ENCODE results near the gene ARHGDIG.

ARHGDIG gene

DNA sequence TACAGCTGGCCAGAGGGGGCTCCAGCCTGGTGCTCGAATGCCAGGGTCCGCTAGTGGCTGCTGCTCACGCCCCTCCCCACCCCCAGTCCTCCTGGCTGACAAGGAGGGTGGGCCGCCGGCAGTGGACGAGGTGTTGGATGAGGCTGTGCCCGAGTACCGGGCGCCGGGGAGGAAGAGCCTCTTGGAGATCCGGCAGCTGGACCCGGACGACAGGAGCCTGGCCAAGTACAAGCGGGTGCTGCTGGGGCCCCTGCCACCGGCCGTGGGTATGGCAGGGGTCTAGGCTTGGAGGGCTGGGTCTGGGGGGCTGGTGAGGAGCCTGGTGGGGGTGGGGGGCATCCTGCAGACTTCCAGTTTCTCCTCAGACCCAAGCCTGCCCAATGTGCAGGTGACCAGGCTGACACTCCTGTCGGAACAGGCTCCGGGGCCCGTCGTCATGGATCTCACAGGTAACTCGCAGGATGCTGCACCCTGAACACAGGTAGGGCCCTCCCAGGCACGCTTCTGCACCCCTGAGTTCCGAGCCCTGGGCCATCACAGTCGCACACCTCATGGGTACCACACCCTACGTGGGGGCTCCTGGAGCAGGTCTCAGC, 1.4 kb downstream of the ARHGDIG start:
- DNase-seq, result no peak

DNA sequence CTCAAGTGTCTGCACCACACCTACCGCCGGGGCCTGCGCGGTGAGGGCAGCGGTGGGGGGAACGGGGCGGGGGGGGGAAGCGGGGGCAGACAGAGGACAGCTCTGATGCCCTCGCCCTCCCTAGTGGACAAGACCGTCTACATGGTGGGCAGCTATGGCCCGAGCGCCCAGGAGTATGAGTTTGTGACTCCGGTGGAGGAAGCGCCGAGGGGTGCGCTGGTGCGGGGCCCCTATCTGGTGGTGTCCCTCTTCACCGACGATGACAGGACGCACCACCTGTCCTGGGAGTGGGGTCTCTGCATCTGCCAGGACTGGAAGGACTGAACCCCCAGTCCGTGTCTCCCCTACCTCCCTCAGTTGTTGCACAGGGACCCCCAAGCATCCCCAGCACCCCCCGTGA, 2.1 kb downstream of the ARHGDIG start:
- no peak for DNase-seq

DNA sequence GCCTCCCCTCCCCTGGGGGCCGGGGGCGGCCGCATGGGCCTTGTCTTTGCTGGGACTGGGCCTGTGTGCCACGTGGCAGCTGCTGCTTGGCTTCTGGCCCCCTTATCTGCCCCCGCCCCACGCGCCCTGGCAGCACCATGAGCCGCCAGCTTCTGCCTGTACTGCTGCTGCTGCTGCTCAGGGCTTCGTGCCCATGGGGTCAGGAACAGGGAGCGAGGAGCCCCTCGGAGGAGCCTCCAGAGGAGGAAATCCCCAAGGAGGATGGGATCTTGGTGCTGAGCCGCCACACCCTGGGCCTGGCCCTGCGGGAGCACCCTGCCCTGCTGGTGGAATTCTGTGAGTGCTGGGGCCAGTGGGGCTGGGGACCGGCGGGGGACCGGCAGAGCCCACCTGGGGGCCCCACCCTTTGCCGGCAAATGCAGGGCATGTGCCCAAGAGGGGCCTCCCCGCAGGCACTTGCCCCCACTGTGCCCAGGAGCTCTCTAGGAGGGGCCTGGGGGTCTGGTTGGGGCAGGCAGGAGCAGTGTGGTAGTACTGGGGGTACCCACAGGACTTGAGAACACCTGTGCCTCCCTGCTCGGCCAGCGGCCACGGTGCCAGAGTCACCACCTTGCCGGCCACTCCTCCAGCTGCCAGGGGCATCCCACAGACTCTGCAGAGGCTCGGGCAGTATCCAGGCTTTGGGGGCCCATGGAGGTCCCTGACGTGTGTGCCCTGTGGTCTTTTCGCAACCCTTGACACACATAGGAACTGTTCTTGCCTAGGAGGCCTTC, 2.8 kb downstream of the ARHGDIG start, which contains the start of gene PDIA2:
PDIA2 (plus strand) TSS at position 132 of the 773 bp plus-strand sequence; CDS start at position 138, 6 bp downstream.
- no peak for DNase-seq

DNA sequence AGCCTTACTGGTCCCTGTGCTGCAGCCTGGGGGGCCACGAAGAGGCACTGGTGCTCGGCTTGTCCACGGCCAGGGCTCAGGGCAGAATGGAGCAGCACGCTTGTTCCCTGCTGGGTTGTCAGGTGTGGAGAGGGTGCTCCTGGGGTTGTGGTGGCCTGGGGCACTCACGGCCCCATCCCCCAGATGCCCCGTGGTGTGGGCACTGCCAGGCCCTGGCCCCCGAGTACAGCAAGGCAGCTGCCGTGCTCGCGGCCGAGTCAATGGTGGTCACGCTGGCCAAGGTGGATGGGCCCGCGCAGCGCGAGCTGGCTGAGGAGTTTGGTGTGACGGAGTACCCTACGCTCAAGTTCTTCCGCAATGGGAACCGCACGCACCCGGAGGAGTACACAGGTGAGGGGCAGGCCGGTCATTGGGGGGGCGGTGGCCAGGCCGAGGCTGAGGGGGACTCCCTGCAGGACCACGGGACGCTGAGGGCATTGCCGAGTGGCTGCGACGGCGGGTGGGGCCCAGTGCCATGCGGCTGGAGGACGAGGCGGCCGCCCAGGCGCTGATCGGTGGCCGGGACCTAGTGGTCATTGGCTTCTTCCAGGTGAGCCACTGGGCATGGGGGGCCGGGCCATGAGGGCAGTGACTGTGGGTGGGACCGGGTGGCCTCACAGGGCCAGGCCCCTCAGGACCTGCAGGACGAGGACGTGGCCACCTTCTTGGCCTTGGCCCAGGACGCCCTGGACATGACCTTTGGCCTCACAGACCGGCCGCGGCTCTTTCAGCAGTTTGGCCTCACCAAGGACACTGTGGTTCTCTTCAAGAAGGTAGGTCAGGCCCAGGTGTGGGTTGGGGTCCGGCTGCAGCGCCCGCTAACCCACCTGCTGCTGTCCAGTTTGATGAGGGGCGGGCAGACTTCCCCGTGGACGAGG, 4.1 kb downstream of the ARHGDIG start:
- no peak for DNase-seq

DNA sequence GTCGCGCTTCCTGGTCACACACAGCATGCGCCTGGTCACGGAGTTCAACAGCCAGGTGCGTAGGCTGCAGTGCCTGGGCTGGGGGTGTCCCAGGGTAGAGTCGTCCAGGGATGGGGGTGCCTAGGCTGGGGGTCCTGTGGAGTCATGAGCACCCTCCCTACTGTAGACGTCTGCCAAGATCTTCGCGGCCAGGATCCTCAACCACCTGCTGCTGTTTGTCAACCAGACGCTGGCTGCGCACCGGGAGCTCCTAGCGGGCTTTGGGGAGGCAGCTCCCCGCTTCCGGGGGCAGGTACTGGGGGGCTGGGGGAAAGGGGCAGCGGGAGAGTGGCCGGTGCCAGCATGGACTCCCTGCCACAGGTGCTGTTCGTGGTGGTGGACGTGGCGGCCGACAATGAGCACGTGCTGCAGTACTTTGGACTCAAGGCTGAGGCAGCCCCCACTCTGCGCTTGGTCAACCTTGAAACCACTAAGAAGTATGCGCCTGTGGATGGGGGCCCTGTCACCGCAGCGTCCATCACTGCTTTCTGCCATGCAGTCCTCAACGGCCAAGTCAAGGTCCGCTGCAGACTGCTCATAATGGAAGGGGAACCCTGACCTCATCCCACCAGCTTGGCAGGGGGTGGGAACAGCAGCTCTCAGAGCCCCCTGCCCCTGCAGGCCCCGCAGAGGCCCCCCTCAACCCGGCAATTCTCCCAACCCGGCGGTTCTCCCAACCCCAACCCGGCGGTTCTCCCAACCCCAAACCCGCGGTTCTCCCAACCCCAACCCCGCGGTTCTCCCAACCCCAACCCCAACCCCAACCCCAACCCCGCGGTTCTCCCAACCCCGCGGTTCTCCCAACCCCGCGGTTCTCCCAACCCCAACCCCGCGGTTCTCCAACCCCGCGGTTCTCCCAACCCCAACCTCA, 5.0 kb downstream of the ARHGDIG start:
- DNase-seq, result no peak

DNA sequence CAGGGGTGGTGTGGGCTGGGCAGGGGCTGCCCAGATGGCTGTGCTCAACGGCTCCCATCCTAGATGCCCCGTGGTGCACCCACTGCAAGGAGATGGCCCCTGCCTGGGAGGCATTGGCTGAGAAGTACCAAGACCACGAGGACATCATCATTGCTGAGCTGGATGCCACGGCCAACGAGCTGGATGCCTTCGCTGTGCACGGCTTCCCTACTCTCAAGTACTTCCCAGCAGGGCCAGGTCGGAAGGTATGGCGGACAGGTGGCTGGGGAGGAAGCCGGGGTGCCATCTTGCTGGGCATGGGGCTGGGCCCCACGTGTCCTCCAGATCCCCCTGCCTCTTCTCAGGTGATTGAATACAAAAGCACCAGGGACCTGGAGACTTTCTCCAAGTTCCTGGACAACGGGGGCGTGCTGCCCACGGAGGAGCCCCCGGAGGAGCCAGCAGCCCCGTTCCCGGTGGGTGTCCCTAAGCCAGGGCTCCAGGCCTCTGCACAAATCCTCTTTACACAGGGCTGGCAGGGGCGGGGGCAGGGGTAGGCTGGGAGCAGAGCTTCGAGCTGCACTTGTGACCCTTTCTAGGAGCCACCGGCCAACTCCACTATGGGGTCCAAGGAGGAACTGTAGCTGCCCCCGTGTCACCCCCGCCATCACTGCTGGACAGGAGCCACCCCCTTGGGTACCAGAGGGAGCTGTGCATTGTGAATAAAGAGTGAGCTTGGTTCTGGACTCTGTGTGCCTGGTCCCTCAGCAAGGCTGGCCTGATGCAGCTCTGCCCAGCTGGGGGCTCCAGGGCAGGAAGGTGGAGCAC, 6.3 kb downstream of the ARHGDIG start:
- no peak for DNase-seq

DNA sequence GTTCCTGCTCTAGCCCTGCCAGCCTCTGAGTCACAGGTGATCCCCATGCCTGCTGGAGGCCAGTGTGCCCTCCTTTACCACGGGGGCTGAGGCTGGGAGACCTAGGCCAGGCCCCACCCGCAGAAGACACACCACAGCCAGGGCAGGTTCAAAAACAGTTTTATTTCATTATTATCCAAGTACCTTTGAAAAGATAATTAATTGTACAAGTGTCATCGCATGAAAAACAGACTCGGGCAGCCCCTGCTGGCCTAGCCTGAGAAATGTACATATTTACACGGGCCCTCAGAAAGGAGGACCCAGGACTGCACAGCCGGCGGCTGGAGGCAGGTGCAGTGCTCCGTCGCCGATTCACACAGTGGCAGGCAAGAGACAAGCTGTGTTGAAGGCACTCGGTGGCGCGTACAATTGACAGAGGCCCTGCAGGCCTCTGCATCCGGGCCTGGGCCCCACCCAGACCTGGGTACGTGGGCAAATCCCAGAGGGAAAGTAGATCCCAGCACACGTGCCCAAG, 7.0 kb downstream of the ARHGDIG start:
- no peak for DNase-seq

DNA sequence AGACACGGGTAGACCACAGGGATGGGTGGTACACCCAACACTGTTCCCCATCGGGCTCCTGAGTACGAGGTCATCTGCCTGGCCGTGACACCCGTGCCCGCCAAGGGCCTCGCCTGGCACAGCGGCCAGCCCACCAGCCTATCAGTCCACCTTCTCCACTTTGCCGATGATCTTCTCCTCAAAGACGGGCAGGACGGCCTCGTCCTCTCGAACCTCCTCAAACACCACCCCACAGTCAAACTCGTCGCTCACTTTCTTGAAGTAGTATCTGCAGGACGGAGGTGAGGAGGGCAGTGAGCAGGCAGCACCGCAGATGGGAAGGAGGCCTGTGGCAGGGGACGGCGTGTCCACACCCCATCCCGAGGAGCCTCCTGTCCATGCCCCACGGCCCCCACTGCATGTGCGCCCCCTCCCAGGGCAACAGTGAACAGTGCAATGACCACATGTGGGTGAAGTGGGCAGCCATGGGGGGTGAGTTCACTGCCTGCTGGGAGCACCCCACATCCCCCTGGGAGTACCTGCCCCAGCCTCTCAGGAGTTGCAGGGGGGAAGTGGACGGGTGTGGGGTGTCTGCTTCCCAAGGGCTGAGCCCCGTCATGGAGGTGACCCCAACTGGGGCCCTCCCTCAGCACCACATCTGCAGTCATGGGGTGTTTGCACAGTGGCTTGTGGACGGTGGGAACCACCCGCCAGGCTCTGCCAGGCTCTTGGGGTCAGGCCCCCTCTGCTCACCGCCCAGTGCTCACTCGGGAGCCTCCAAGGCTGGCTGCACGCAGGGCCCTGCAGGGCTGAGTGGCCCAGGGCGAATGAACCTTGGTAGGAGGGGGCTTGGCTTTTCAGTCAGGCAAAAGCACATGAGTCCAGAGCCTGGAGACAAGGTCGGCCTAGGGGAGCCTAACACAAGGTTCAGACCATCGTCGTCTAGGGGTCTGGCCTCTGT, 7.9 kb downstream of the ARHGDIG start:
- no peak for DNase-seq

DNA sequence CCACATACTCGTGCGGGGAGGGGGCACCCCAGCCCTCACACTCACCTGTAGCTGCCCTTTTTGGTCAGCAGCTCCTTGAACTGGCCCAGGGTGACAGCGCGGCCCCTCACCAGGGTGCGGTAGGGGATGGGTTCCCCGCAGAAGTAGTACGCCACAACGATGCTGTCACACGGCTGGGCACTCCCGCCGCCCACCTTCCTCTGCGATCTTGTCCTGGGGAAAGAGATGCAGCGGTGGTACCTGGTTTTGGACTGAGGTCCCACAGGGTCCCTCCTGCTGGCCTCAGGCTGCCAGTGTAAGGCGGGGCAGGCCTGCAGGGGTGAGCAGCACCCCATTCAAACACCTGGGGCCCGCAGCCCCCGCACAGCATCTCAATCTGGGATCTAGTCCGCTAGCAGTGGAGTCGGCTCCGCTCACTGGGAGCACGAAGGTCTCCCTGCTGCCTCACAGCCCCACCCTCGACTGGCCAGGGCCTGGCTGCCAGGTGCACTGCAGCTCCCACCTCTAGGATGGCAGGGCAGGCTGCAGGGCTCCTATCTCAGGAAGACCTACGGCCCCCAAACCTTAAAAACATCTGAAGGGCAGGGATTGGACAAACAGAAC, 9.1 kb downstream of the ARHGDIG start:
- no peak for DNase-seq

DNA sequence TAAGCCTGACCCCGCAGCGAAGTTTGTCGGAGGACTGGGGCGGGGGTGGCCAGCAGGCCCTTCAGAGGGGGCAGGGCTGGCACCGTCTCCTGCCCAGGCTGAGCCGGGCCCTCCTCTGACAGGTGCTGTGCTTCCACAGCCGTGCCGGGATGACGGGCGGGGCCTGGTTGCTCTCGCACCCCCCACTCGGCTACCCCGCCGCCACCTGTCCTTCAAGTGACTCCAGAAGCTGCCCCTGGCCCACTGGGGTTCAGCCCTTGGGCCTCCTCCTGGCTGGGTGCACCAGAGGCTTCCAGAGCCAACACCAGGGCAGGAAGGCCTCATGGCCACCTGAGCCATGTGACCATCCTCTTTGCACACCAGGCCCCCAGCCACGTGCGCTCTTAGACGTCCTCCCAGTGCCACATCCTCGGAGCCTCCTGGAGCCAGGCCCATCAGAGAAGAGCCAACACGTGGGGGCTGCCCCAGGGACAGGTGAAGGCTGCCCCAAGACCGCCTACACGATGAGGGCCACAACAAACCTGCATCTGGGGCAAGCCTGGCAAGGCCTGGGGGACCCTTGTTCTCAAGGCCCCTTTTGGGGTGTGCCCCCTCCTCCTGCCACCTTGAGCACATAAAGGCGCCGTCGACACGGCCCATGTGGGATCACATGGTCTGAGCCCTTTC, 9.8 kb downstream of the ARHGDIG start:
- DNase-seq, result no peak

DNA sequence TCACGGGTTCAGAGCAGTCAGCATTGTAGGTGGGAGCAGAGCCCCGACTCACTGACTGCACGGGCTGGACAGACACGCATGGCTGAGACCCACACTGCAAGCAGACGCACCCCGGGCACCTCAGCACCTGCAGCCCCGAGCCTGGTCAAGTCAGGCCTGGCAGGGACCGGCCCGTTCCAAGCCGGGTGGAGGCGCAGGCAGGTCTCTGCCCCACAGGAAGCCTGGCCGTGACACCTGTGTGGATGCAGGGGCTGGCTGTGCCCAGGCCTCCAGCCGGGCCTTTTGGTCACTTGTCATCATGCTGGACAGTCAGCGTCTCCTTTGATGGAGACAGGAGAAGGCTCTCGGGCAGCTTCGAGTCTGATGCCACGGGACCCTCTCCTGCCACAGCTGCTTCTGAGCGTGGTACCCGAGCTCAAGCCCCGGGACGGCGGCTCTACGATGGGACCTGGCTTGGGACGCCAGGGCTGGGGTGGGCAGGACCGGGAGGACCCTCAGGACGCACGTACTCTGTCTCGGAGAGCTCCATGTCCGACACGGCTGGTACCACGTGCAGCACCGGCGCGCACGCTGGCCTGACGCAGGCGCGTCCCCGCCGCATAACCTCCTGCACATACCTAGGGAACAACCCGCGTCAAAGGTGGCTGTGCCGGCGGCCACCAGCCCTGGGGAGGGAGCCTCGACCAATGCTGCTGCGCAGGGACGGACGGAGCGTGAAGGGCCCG, 10.5 kb downstream of the ARHGDIG start:
- no peak for DNase-seq

DNA sequence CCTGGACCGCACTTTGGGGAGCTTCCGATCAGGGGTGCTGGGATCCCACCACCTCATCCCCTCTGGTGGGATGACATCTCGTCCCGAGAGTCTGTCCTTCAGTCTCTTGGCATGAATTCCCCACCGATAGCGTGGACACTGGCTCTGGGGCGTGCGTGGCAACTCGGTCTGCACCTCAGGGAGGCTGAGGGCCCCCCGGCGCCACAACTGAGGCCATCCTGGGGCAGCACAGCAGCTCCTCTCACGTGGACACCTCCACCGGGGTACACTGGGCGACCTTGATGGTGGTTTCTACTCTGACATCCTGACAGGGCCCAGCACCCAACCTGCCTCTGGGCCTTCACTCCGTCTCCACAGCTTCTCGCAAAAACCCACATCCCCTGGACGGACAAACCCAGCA, 11.1 kb downstream of the ARHGDIG start:
- no peak for DNase-seq

DNA sequence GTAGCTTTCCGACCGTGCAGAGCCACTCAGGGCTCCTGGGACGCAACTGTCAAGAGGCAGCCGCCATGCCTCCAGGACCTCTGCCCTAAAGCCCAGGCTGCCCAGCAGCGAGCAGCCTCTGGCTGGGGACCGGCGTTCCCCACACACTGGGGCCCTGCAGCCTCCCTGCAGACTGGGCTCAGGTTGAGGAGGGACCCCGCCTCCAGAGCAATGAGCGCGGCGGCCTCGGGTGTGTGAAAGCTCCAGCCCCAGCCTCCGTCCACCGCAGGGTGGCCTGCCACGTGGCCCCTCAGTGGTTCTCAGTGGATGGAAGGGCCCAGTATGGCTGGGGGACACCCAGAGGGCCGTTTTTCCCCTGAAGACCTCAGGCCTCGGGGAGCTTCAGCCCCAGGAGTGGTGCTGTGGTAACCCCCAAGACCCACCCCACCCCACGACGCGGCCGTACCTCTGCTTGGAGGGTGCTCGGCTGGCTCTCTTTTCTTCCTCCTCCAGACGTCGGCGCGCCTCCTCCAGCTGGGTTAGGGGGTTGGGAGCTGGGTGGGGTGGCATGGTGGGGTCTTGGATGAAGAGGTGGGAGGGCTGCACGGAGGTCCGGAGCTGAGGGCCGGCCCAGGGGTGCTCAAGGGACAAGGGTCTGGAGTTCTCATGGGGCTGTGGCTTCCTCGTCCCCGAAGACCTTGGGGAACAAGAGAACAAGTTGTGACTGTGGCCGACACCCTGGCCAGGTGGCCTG, 12.8 kb downstream of the ARHGDIG start:
- no peak for DNase-seq

DNA sequence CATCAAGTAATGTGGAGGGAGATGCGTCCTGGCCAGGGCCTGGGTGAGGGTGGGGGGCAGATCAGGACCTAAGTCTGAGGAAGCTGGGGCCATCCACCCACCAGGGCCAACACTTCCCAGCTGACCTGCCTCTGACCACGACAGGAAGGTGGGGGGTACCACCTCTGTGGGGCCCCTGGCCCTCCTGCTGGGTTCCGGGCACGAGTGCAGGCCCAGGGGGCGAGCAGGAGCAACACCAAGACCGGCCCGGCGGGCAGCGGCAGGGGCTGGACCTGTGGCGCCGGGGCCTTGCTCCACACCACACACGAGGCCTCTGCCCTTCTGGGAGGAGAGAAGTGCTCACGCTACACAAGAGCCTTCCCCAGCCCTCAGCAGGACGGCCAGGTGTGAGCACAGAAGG, 15.9 kb downstream of the ARHGDIG start:
- DNase-seq, result no peak

DNA sequence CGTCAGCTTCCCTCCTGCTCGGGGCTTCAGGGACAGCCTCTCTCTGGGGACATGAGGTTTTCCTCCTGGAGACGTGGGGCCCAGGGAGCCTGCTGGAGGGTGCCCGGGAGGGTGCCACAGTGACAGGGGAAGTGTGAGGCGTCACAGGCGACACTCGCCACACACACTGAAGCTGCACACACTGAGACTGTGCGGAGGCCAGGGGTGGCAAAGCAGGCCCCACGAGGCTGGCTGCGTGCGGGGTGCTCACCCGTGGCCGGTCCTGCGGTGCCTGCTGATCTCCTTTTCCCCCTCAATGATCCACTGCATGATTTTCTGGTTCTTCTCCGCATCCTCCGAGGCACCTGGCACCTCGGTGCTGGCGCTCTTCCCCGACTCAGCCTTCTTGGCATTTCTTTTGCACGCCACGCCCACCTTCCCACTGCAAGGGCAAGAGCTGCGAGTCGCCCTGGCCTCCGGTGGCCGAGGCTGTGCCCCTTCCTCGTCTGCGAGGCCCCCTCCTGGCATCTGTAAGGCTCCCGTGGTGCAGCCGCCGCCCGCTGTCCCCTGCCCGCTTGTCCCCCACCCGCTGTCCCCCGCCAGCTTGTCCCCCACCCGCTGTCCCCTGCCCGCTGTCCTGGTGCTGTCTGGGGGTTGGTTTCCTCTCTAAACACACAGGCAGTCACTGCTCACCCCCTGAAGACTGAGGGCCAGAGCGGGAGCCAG, 16.6 kb downstream of the ARHGDIG start:
- DNase-seq, result no peak

DNA sequence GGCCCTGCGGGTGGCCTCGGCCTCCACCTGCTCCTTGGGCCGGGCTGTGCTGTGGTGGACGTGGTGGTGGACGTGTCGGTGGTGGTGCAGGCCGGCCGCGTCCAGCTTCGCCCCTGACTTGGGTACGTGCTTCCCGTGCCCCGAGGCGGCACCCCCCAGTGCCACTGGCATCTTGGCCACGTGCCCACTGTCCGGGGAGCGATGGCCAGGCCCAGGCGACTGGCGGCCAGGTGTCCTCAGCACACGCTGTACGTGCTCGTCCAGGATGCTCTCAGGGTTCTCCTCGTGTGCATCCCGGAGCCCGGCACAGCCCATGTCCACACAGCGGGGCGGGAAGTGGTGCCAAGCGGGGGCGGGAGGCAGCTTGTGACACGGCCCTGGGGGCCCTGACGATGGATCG, 17.4 kb downstream of the ARHGDIG start:
- DNase-seq, result no peak

DNA sequence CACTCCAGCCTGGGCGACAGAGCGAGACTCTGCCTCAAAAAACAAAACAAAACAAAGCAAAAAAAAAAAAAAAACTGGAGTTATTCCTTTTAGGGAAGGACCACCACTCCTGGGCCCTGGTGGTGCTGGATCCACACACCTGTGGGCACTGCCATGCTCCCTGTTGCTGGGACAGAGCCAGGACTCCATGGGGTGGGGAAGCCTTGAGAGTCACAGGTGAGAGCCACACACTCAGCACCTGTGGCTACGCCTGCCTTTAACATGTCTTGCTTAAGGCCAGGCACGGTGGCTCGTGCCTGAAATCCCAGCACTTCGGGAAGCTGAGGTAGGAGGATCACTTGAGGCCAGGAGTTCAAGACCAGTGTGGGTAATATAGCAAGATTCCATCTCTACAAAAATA, 20.8 kb downstream of the ARHGDIG start:
- no peak for DNase-seq

All from SIG-M5 (cell line).